GM12878 (cell line): Measurements from ENCODE around the gene BMF. TPM values are rescaled to one million over a fixed set of nuclear protein-coding genes. Genes with fewer than 3 reads are reported as not detected.

Experiments
- ATF7 ChIP-seq: fragments of 450-650 bp; IDR thresholded peaks from 2 replicates; pipeline ENCODE4 v1.6.1; 2016; ENCODE audit warnings: low read depth, mild to moderate bottlenecking
- CBFB ChIP-seq: IDR thresholded peaks from 2 replicates; pipeline ENCODE4 v1.6.1; 2016; ENCODE audit warnings: antibody characterized with exemption, low read depth
- CHD1 ChIP-seq: IDR thresholded peaks from 2 replicates; pipeline ENCODE4 v1.6.1; 2012; ENCODE audit warnings: low read depth, low read length, improper control_type of control experiment
- E2F4 ChIP-seq: IDR thresholded peaks from 2 replicates; pipeline ENCODE4 v1.6.1; 2012; ENCODE audit warnings: low read depth, low read length, improper control_type of control experiment
- ELK1 ChIP-seq: IDR thresholded peaks from 2 replicates; pipeline ENCODE4 v1.6.1; 2012; ENCODE audit warnings: low read depth, low read length, improper control_type of control experiment
- ETV6 ChIP-seq, 2 experiments: fragments of 450-650 bp in 1 of 2; IDR thresholded peaks in 1 of 2; conservative IDR thresholded peaks in 1 of 2; 2 replicates each; pipeline ENCODE4 v1.6.1; 2014; ENCODE audit warnings: antibody characterized with exemption in 1 of 2, borderline replicate concordance in 1 of 2, low read depth in 1 of 2, mild to moderate bottlenecking in 1 of 2, moderate library complexity in 1 of 2
- EZH2 ChIP-seq: IDR thresholded peaks from 2 replicates; pipeline ENCODE4 v1.6.1; 2012; ENCODE audit warnings: low read depth, mild to moderate bottlenecking, control low read depth, inconsistent platforms, low read length, borderline replicate concordance; ENCODE audit not compliant: control insufficient read depth
- FOXK2 ChIP-seq: fragments of 450-650 bp; IDR thresholded peaks from 2 replicates; pipeline ENCODE4 v1.6.1; 2017; ENCODE audit warnings: mild to moderate bottlenecking, moderate library complexity
- IKZF1 ChIP-seq: fragments of 450-650 bp; conservative IDR thresholded peaks from 2 replicates; pipeline ENCODE4 v1.6.1; 2017; ENCODE audit warnings: antibody characterized with exemption, mild to moderate bottlenecking
- IKZF2 ChIP-seq, 2 experiments: fragments of 450-650 bp; IDR thresholded peaks; 2 replicates each; pipeline ENCODE4 v1.6.1; 2017; ENCODE audit warnings: mild to moderate bottlenecking in 2 of 2, moderate library complexity in 2 of 2
- IRF5 ChIP-seq: fragments of 450-650 bp; IDR thresholded peaks from 2 replicates; pipeline ENCODE4 v1.6.1; 2017; ENCODE audit warnings: borderline replicate concordance
- MAX ChIP-seq: IDR thresholded peaks from 2 replicates; pipeline ENCODE4 v1.6.1; 2012; ENCODE audit warnings: low read depth, low read length, improper control_type of control experiment
- MTA3 ChIP-seq: IDR thresholded peaks from 2 replicates; pipeline ENCODE4 v1.6.1; 2012; ENCODE audit warnings: low read length, inconsistent platforms, borderline replicate concordance
- NR2F1 ChIP-seq: fragments of 450-650 bp; conservative IDR thresholded peaks from 2 replicates; pipeline ENCODE4 v1.6.1; 2017; ENCODE audit warnings: mild to moderate bottlenecking
- NRF1 ChIP-seq: conservative IDR thresholded peaks from 2 replicates; pipeline ENCODE4 v1.6.1; 2011; ENCODE audit warnings: mild to moderate bottlenecking, low read depth, low read length, improper control_type of control experiment
- PAX8 ChIP-seq: fragments of 450-650 bp; IDR thresholded peaks from 2 replicates; pipeline ENCODE4 v1.6.1; 2017; ENCODE audit warnings: mild to moderate bottlenecking, moderate library complexity
- PML ChIP-seq: IDR thresholded peaks from 2 replicates; pipeline ENCODE4 v1.6.1; 2012; ENCODE audit warnings: low read length, inconsistent platforms
- RFX5 ChIP-seq: IDR thresholded peaks from 2 replicates; pipeline ENCODE4 v1.6.1; 2011; ENCODE audit warnings: low read depth, low read length, improper control_type of control experiment
- SMAD1 ChIP-seq: fragments of 450-650 bp; IDR thresholded peaks from 2 replicates; pipeline ENCODE4 v1.6.1; 2018; ENCODE audit warnings: mild to moderate bottlenecking, low read depth; ENCODE audit not compliant: partially characterized antibody
- SMC3 ChIP-seq: IDR thresholded peaks from 2 replicates; pipeline ENCODE4 v1.6.1; 2011; ENCODE audit warnings: low read length, improper control_type of control experiment, borderline replicate concordance
- STAT3 ChIP-seq: IDR thresholded peaks from 2 replicates; pipeline ENCODE4 v1.6.1; 2011; ENCODE audit warnings: low read depth, low read length, improper control_type of control experiment
- USF1 ChIP-seq: IDR thresholded peaks from 2 replicates; pipeline ENCODE4 v1.6.1; 2011; ENCODE audit warnings: borderline replicate concordance, low read depth, mild to moderate bottlenecking, moderate library complexity, mixed read lengths, low read length; ENCODE audit not compliant: insufficient read depth; ENCODE audit errors: extremely low read length
- ZNF384 ChIP-seq: IDR thresholded peaks from 2 replicates; pipeline ENCODE4 v1.6.1; 2012; ENCODE audit warnings: low read depth, mild to moderate bottlenecking, low read length, improper control_type of control experiment, borderline replicate concordance
- ZNF622 ChIP-seq: fragments of 450-650 bp; IDR thresholded peaks from 2 replicates; pipeline ENCODE4 v1.6.1; 2017; ENCODE audit warnings: mild to moderate bottlenecking, inconsistent platforms
- polyA plus RNA-seq, 11 experiments: library from polyadenylated mRNA; depleted of rRNA in 4 of 11; unstranded in 6 of 11; stranded (reverse) in 5 of 11; fragments of >200 nt; fragmentation: Nextera tagmentation in 4 of 11; fragmentation: Illumina TruSeq in 1 of 11; extraction: Ambion mirVana in 4 of 11; extraction: Trizol in 1 of 11; gene quantifications; 1 replicate in 1 of 11; 2 replicates in 10 of 11; pipeline versions ENCODE4 v1.2.1 to v1.2.3, GENCODE V29; 2011 to 2016; ENCODE audit warnings: inconsistent platforms in 2 of 11, missing spikeins in 2 of 11, low read depth in 1 of 11
- total RNA-seq, 4 experiments: library from RNA; depleted of rRNA in 3 of 4; stranded (reverse); fragments of >200 nt in 3 of 4; fragmentation: Illumina TruSeq in 1 of 4; extraction: Trizol in 1 of 4; gene quantifications; 2 replicates each; pipeline versions ENCODE4 v1.2.1 to v1.2.3, GENCODE V29; 2013 to 2021

BMF gene
- total and polyA plus RNA-seq, 10 of the 15 experiments (the other 5 are each of a cell fraction or from before 2014, with no cell fraction given), result 0.82 to 34.9 (median 16.9) TPM

- TF ChIP-seq EZH2 (no peak), RFX5 (no peak), NR2F1 (peak; percentile 26; the same call in 1 of the 2 replicates), CBFB (peak; percentile 91), ATF7 (peak; percentile 54), SMC3 (no peak; the same call in 1 of the 2 replicates), CHD1 (no peak), USF1 (no peak), E2F4 (no peak), PML (no peak), IKZF1 (peak; percentile 84), IRF5 (no peak), NRF1 (no peak), FOXK2 (no peak), STAT3 (0 out of 2 replicates have a peak, but pooled peaks have one; percentile 24), PAX8 (no peak), ELK1 (no peak), IKZF2 (IDR thresholded peaks at IDR 0.05) (peak; percentile 88), MAX (no peak), SMAD1 (no peak), MTA3 (peak; percentile 65; the same call in 1 of the 2 replicates), ETV6 (conservative IDR thresholded peaks at IDR 0.05 in 1 of 2, IDR thresholded peaks at IDR 0.05 in 1 of 2; ENCODE audit: borderline replicate concordance in 1 of 2, low read depth in 1 of 2) (peak in 1 of 2 experiments; percentile 75; a peak in 1 of 4 replicates), ZNF622 (no peak), ZNF384 (no peak)
Observed at GRCh38 chr15:40061212-40061901, 47.3 kb downstream of the BMF start (continued).
